Kidney epithelial cell (primary cell): ENCODE measurements around the gene SFTPB. TPM values are rescaled to one million over a fixed set of nuclear protein-coding genes. Genes with fewer than 3 reads are reported as not detected.

Experiments
- DNase-seq: peaks from one replicate; pipeline ENCODE4 v3.0.0-alpha.2; 2010; ENCODE audit warnings: low read depth
- H3K27me3 ChIP-seq: 2 replicates; pipeline ENCODE4 v1.6.0; 2011; ENCODE audit warnings: low read length; ENCODE audit not compliant: control insufficient read depth, insufficient read depth
- H3K36me3 ChIP-seq: 2 replicates; pipeline ENCODE4 v1.5.1; 2011; ENCODE audit warnings: low read length; ENCODE audit not compliant: control insufficient read depth, insufficient read depth
- H3K4me3 ChIP-seq: 2 replicates; pipeline ENCODE4 v1.5.1; 2011; ENCODE audit warnings: low read depth, mild to moderate bottlenecking, control low read depth, low read length
- total RNA-seq: library from RNA; depleted of rRNA; stranded (reverse); fragments of >200 nt; gene quantifications from 2 replicates; pipeline ENCODE4 v1.2.3, GENCODE V29; 2015
- TF ChIP-seq, protein P1 (sequence below): IDR thresholded peaks from 2 replicates; pipeline ENCODE4 v1.5.1; 2011; ENCODE audit warnings: mild to moderate bottlenecking, moderate library complexity, low read length, control low read depth, inconsistent platforms; ENCODE audit not compliant: insufficient read depth, poor library complexity, severe bottlenecking

The SFTPB gene
- total RNA-seq, 1 donor from 2014 or later, result not detected

DNA sequence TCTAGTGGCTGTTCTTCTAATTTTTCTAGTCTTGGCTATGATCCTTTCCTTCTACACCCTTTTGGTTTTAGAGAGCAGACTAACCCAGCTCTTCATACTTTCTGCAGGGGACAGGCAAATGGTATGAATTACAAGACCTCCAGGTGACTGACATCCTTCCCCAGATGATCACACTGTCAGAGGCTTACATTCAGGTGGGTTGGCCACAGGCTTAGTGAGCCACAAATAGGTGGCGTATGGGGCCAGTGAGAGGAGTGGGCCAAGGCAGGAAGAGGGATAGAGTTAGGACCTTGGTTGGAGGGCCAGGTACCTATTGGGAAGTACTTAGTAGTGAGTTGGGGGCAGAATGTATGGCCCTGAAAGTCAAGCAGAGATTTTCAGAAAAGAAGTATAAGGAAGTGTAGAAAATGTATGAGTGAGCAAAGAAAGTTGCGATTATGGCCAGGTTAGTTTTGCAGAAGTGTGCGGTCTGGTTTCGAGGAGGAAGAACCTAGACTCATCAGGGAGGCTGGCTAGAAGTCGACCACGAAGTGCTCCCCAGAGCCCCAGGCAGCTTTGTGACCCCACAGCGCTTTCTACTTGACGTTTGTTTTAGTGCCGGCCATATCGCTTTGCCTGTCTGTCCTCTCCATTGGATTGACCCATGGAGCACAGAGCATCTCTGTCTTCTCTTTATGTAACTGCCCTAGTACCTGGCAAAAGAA is 20.0 kb downstream of the SFTPB start:
- Histone ChIP-seq H3K4me3 (no peak overlapping the region), H3K27me3 (no peaks in the 10 kb centered on the region), H3K36me3 (peaks cover 8% of the 10 kb centered on the region)
- DNase-seq, result no peak
- TF ChIP-seq, protein P1, sequence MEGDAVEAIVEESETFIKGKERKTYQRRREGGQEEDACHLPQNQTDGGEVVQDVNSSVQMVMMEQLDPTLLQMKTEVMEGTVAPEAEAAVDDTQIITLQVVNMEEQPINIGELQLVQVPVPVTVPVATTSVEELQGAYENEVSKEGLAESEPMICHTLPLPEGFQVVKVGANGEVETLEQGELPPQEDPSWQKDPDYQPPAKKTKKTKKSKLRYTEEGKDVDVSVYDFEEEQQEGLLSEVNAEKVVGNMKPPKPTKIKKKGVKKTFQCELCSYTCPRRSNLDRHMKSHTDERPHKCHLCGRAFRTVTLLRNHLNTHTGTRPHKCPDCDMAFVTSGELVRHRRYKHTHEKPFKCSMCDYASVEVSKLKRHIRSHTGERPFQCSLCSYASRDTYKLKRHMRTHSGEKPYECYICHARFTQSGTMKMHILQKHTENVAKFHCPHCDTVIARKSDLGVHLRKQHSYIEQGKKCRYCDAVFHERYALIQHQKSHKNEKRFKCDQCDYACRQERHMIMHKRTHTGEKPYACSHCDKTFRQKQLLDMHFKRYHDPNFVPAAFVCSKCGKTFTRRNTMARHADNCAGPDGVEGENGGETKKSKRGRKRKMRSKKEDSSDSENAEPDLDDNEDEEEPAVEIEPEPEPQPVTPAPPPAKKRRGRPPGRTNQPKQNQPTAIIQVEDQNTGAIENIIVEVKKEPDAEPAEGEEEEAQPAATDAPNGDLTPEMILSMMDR, result no peak

DNA sequence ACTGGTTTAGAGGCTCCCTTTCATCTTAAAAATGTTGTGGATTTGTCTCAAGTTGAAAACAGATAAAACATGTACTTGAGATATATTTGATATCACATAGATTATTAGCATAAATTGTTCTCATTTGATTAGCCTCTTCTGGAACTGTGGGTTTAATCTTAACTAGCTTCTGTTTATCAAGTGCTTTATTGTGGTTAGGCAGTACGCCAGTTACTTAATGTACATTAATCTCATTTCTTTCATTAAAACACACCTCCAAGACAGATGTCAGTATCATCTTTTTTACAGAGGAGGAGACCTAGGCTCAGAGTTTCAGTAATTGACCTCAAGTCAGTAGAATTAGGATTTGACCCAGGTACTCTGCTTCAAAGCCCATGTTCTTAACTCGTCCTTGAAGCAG is 21.8 kb downstream of the SFTPB start:
- H3K4me3 ChIP-seq, result no peak overlapping the region
- TF ChIP-seq, protein P1, result no peak
- H3K36me3 ChIP-seq, result peaks cover 8% of the 10 kb centered on the region
- no peaks in the 10 kb centered on the region for H3K27me3 ChIP-seq
- DNase-seq, result no peak

DNA sequence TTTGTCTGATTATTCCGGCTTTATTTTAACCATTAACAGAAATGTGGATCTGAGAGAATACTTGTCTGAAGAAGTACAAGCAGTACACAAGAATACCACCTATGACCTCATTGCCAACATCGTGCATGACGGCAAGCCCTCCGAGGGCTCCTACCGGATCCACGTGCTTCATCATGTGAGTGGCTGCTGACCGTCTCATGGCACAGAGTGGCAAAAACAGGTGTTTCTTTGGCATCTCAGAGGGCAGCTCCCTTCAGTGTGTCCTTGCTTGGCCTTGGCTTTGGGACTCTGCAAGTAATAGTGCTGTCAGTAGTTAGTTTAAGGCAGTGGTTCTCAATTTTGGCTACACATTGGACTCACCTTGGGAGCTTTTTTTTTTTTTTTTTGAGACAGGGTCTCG is 23.1 kb downstream of the SFTPB start:
- TF ChIP-seq, protein P1, result no peak
- Histone ChIP-seq H3K27me3 (no peaks in the 10 kb centered on the region), H3K36me3 (peaks cover 8% of the 10 kb centered on the region), H3K4me3 (no peak overlapping the region)
- DNase-seq, result no peak

DNA sequence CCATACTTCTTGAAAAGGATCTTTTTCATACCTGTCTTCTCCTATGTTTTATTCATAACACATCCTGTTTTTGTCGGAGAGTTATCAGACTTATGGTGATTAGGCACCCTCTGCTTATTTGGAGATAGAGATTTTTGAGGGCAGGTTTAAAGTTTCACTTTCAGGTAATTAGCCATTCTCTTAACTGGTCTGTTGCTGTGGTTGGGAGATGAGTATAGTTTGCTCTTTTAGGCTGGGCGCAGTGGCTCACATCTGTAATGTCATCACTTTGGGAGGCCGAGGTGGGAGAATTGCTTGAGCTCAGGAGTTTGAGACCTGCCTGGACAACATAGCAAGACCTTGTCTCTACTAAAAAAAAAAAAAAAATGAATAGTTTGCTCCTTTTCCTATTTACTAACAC is 25.3 kb downstream of the SFTPB start:
- DNase-seq, result no peak
- Histone ChIP-seq H3K36me3 (peaks cover 3% of the 10 kb centered on the region), H3K4me3 (no peak overlapping the region), H3K27me3 (no peaks in the 10 kb centered on the region)
- TF ChIP-seq, protein P1, result no peak

DNA sequence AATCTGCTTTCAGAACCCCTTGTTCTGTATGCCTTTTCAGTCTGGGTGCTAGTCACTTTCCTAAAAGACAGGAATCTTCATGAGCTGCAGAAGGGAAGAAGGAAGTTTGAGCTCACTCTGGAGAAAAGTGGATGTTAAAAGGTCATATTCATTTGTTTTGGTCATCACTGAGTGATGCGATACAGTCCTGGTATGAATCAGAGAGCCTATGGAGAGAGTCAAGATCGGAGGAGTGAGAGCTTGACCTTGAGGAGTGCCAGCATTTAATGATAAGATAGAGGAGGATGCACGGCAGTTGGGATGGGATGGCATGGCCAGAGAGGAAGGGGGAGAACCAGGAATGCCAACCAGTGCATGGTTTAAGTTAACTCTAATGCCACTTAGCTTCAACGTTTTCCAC is 32.4 kb downstream of the SFTPB start:
- TF ChIP-seq, protein P1, result no peak
- Histone ChIP-seq H3K4me3 (no peak overlapping the region), H3K27me3 (no peaks in the 10 kb centered on the region), H3K36me3 (no peaks in the 10 kb centered on the region)
- DNase-seq, result no peak

DNA sequence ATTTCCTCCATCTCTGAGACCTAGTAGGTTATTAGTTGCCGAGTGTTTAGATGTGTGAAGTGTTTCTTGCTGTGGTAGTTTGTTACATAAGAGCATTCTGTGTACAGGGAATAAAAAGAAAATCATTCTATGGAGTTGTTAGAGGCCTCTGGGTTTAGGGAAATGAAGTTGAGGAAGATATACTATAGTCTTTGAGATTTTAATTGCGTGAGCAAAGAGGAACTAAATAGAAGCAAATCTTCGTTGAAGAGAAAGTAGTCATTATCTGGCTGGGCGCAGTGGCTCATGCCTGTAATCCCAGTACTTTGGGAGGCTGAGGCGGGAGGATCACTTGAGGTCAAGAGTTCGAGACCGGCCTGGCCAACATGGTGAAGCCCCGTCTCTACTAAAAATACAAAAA is 33.0 kb downstream of the SFTPB start:
- DNase-seq, result no peak
- Histone ChIP-seq H3K27me3 (no peaks in the 10 kb centered on the region), H3K36me3 (no peaks in the 10 kb centered on the region), H3K4me3 (no peak overlapping the region)
- TF ChIP-seq, protein P1, result no peak
